GM12878 (cell line): ENCODE measurements around the gene FZD2. TPM values are rescaled to one million over a fixed set of nuclear protein-coding genes. Genes with fewer than 3 reads are reported as not detected.

Experiments used
- CREB1 ChIP-seq: IDR thresholded peaks from 2 replicates; pipeline ENCODE4 v1.6.1; 2012; ENCODE audit warnings: low read depth, mild to moderate bottlenecking, inconsistent platforms
- SUZ12 ChIP-seq: fragments of 200-600 bp; sonication (generic); IDR thresholded peaks from one replicate; pipeline ENCODE4 v1.6.1; 2018; ENCODE audit warnings: antibody characterized with exemption, mild to moderate bottlenecking; ENCODE audit not compliant: unreplicated experiment
- polyA plus RNA-seq, 11 experiments: library from polyadenylated mRNA; depleted of rRNA in 4 of 11; unstranded in 6 of 11; stranded (reverse) in 5 of 11; fragments of >200 nt; fragmentation: Nextera tagmentation in 4 of 11; fragmentation: Illumina TruSeq in 1 of 11; extraction: Ambion mirVana in 4 of 11; extraction: Trizol in 1 of 11; gene quantifications; 1 replicate in 1 of 11; 2 replicates in 10 of 11; pipeline versions ENCODE4 v1.2.1 to v1.2.3, GENCODE V29; 2011 to 2016; ENCODE audit warnings: inconsistent platforms in 2 of 11, missing spikeins in 2 of 11, low read depth in 1 of 11
- total RNA-seq, 4 experiments: library from RNA; depleted of rRNA in 3 of 4; stranded (reverse); fragments of >200 nt in 3 of 4; fragmentation: Illumina TruSeq in 1 of 4; extraction: Trizol in 1 of 4; gene quantifications; 2 replicates each; pipeline versions ENCODE4 v1.2.1 to v1.2.3, GENCODE V29; 2013 to 2021
- TF ChIP-seq, protein P1 (sequence below): fragments of 150-350 bp; IDR thresholded peaks from 2 replicates; pipeline ENCODE4 v1.6.1; 2016; ENCODE audit warnings: low read depth, low read length
- TF ChIP-seq, protein P2 (sequence below): IDR thresholded peaks from 2 replicates; pipeline ENCODE4 v1.6.1; 2012; ENCODE audit warnings: improper control_type of control experiment, low read depth, low read length; ENCODE audit not compliant: insufficient replicate concordance

FZD2 gene
- total and polyA plus RNA-seq, 10 of the 15 experiments (the other 5 are each of a cell fraction or from before 2014, with no cell fraction given), result 0.09 to 4.2 (median 0.63) TPM; not detected in 1

DNA sequence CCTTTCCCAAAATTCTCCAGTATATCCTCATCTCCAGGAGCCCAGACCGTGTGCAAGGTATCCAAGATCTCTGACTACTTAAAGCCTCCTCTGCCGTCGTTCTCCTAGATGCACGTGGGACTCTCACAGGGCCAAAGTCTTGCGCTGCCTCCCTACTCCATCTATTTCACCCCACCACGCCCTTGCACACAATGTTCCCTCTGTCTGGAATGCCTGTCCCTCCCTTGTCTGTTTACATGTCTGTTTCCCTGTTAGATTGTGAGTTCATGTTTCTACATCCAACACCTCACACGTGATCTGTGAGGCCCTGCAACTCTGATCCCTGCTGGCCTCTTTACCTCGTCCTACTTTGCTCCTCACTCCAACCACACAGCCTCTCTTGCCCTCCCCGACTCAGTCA, 4.9 kb upstream of the FZD2 start (continued):
- TF ChIP-seq, protein P1, sequence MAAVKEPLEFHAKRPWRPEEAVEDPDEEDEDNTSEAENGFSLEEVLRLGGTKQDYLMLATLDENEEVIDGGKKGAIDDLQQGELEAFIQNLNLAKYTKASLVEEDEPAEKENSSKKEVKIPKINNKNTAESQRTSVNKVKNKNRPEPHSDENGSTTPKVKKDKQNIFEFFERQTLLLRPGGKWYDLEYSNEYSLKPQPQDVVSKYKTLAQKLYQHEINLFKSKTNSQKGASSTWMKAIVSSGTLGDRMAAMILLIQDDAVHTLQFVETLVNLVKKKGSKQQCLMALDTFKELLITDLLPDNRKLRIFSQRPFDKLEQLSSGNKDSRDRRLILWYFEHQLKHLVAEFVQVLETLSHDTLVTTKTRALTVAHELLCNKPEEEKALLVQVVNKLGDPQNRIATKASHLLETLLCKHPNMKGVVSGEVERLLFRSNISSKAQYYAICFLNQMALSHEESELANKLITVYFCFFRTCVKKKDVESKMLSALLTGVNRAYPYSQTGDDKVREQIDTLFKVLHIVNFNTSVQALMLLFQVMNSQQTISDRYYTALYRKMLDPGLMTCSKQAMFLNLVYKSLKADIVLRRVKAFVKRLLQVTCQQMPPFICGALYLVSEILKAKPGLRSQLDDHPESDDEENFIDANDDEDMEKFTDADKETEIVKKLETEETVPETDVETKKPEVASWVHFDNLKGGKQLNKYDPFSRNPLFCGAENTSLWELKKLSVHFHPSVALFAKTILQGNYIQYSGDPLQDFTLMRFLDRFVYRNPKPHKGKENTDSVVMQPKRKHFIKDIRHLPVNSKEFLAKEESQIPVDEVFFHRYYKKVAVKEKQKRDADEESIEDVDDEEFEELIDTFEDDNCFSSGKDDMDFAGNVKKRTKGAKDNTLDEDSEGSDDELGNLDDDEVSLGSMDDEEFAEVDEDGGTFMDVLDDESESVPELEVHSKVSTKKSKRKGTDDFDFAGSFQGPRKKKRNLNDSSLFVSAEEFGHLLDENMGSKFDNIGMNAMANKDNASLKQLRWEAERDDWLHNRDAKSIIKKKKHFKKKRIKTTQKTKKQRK, result no peak
- no peak for TF ChIP-seq SUZ12
- TF ChIP-seq CREB1, result no peak
- TF ChIP-seq, protein P2, sequence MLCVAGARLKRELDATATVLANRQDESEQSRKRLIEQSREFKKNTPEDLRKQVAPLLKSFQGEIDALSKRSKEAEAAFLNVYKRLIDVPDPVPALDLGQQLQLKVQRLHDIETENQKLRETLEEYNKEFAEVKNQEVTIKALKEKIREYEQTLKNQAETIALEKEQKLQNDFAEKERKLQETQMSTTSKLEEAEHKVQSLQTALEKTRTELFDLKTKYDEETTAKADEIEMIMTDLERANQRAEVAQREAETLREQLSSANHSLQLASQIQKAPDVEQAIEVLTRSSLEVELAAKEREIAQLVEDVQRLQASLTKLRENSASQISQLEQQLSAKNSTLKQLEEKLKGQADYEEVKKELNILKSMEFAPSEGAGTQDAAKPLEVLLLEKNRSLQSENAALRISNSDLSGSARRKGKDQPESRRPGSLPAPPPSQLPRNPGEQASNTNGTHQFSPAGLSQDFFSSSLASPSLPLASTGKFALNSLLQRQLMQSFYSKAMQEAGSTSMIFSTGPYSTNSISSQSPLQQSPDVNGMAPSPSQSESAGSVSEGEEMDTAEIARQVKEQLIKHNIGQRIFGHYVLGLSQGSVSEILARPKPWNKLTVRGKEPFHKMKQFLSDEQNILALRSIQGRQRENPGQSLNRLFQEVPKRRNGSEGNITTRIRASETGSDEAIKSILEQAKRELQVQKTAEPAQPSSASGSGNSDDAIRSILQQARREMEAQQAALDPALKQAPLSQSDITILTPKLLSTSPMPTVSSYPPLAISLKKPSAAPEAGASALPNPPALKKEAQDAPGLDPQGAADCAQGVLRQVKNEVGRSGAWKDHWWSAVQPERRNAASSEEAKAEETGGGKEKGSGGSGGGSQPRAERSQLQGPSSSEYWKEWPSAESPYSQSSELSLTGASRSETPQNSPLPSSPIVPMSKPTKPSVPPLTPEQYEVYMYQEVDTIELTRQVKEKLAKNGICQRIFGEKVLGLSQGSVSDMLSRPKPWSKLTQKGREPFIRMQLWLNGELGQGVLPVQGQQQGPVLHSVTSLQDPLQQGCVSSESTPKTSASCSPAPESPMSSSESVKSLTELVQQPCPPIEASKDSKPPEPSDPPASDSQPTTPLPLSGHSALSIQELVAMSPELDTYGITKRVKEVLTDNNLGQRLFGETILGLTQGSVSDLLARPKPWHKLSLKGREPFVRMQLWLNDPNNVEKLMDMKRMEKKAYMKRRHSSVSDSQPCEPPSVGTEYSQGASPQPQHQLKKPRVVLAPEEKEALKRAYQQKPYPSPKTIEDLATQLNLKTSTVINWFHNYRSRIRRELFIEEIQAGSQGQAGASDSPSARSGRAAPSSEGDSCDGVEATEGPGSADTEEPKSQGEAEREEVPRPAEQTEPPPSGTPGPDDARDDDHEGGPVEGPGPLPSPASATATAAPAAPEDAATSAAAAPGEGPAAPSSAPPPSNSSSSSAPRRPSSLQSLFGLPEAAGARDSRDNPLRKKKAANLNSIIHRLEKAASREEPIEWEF, result no peak
